ENCODE results near the gene MEPCE. TPM values are rescaled to one million over a fixed set of nuclear protein-coding genes. Genes with fewer than 3 reads are reported as not detected.

Gene MEPCE
- total and polyA plus RNA-seq, 10 of the 15 experiments (the other 5 are each of a cell fraction or from before 2014, with no cell fraction given) = 8.2 to 48.0 (median 22.1) TPM

- WGBS (ENCODE audit: insufficient coverage, insufficient replicate concordance, low lambda C conversion rate, missing lambda C conversion rate) = 88% methylated on average over 20 of the region's 22 CpGs
These were observed 38.2 kb downstream of the MEPCE start for GRCh38 chr7:100467638-100468373.

More at GRCh38 chr7:100467638-100468373, 38.2 kb downstream of the MEPCE start:
- ChIA-PET RAD21 (ENCODE audit: unreplicated experiment) (interaction anchor here (1.1 to 2.8 kb wide), 2 partner anchors 74 to 91 kb away, joined by 4 to 24 read pairs; no protein-coding TSS in a partner anchor), SMC1A (ENCODE audit: uncharacterized antibody, unreplicated experiment) (interaction anchor here (0.5 to 0.9 kb wide), 2 partner anchors 122 to 334 kb away, joined by 3 read pairs; no protein-coding TSS in a partner anchor), POLR2A (interaction anchor here (0.7 kb wide), 1 partner anchor 15 kb away, joined by 3 read pairs; no protein-coding TSS in a partner anchor), CTCF (interaction anchor here (0.6 to 2.2 kb wide), 2 partner anchors 117 to 471 kb away, joined by 3 to 5 read pairs; no protein-coding TSS in a partner anchor)
- DNase-seq (ENCODE audit: low read depth, low spot score) (no peak), FAIRE-seq (no peak), ATAC-seq (no peak)
- Histone ChIP-seq H3K4me3 (no peak overlapping the region), H4K20me1 (ENCODE audit: control insufficient read depth, insufficient read depth) (no peaks in the 10 kb centered on the region), H2AFZ (ENCODE audit: control insufficient read depth, low read depth, low read length) (no peak overlapping the region), H3K27ac (ENCODE audit: control insufficient read depth, insufficient read depth) (no peak overlapping the region), H3K4me2 (ENCODE audit: control insufficient read depth, insufficient read depth) (no peak overlapping the region), H3K36me3 (ENCODE audit: control insufficient read depth in 2 of 2, insufficient read depth in 2 of 2, low read length in 1 of 2) (peaks cover 6% of the 10 kb centered on the region in 2 experiments; a peak in 3 of 4 replicates), H3K9me3 (replicated peaks; ENCODE audit: control insufficient read depth, insufficient read depth, low read length) (no peaks in the 10 kb centered on the region), H3K4me1 (ENCODE audit: control insufficient read depth, insufficient read depth, low read length) (no peaks in the 10 kb centered on the region; the same call in 1 of the 2 replicates), H3K79me2 (ENCODE audit: control insufficient read depth, insufficient read depth, low read length) (0 out of 2 replicates have a peak, but pooled peaks cover 3% of the 10 kb centered on the region), H3K27me3 (replicated peaks in 1 of 2; ENCODE audit: control insufficient read depth in 2 of 2, insufficient read depth in 2 of 2, low read length in 1 of 2) (no peaks in the 10 kb centered on the region), H3K9ac (ENCODE audit: control insufficient read depth, insufficient read depth, low read length) (no peak overlapping the region)
- intact Hi-C loops (cut with micrococcal nuclease; ENCODE audit: unreplicated experiment) (no loop called here), in situ Hi-C loops (cut with MboI) (loop anchor here (25.0 kb wide), 1 partner anchor 219 kb away; the partner anchor contains the start of gene GIGYF1)
- BruUV-seq (replicated peaks) = no TSS peak
- TF ChIP-seq CREM (IDR thresholded peaks at IDR 0.05; ENCODE audit: low read depth) (no peak), RELB (IDR thresholded peaks at IDR 0.05; ENCODE audit: low read depth) (no peak), ZNF384 (IDR thresholded peaks at IDR 0.05; ENCODE audit: borderline replicate concordance, low read depth, low read length) (no peak), MLLT1 (IDR thresholded peaks at IDR 0.05) (no peak), MEF2A (IDR thresholded peaks at IDR 0.05; ENCODE audit: insufficient read depth, low read depth, low read length) (no peak), PML (IDR thresholded peaks at IDR 0.05; ENCODE audit: low read length) (no peak), PAX5 (IDR thresholded peaks at IDR 0.05; ENCODE audit: borderline replicate concordance, low read depth, low read length) (no peak), SMARCA5 (IDR thresholded peaks at IDR 0.05) (no peak), POLR2AphosphoS5 (IDR thresholded peaks at IDR 0.05; ENCODE audit: low read length) (no peak), SMC3 (IDR thresholded peaks at IDR 0.05; ENCODE audit: borderline replicate concordance, low read length) (no peak), SP1 (IDR thresholded peaks at IDR 0.05; ENCODE audit: low read depth, low read length) (no peak), POU2F2 (IDR thresholded peaks at IDR 0.05; ENCODE audit: borderline replicate concordance, low read depth, low read length) (no peak), EGR1 (IDR thresholded peaks at IDR 0.05; ENCODE audit: borderline replicate concordance in 1 of 2, low read depth in 2 of 2, low read length in 2 of 2) (no peak), ZZZ3 (IDR thresholded peaks at IDR 0.05; ENCODE audit: control insufficient read depth, insufficient read length, low read depth) (no peak), SPI1 (IDR thresholded peaks at IDR 0.05; ENCODE audit: borderline replicate concordance, insufficient read depth, low read depth, low read length) (no peak)

Measured in GM12878 (cell line).